Cardiac septum (tissue), 1 donor: ENCODE measurements around the gene TARBP2. TPM values are rescaled to one million over a fixed set of nuclear protein-coding genes. Genes with fewer than 3 reads are reported as not detected.

Experiments
- DNase-seq: peaks from one replicate; pipeline ENCODE4 v3.0.0-alpha.2; 2020; ENCODE audit warnings: low spot score
- intact Hi-C: fragments of 100-400 bp; cut with DNase I; formaldehyde crosslinking; loops from one replicate; pipeline ENCODE4 v1.14.0; 2022
- total RNA-seq: library from RNA; stranded (reverse); fragmentation: NEBNext Ultra II Directional; extraction: Animal tissue kit (Norgen Biotek cat#: 25700); gene quantifications from one replicate; pipeline ENCODE4 v1.2.1, GENCODE V29; 2021
- donor health status: DM: no; HTN: no; CAD: no.

Gene TARBP2
- total RNA-seq, 1 donor from 2014 or later: 11.6 TPM

DNA sequence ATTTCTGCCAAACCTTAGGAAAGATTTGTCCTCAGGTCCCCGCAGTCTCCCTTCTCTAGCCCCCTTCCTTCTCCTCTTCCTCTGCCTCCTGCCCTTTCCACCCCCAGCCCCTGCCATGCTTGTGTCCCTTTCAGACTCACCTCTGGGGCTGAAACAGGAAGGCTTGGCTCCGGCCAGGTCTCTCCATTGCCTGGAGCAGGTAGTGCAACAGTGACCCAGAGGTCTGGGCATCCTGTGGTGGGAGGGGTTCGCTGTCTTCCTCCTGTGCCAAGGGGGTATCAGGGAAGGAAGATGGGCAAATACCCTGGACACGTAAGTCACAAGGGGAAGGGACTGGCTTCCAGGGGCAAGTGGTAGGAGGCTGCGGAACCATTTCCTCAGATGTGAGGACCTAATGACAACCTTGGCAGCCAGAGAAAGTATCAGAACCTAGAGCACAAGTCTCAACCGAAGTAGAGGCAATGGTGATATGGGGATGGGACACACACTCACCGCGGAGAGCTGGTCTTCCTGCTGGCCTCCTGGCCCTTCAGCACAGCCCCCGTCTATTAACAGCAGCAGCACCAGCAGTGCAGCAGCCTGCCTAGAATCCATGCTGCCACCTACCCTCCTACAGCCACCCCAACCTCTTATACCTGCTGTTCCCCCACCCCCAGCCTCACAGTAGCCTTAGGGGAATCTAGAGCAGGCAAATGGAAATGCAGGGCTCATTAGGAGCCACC lies 6.0 kb downstream of the TARBP2 start, which contains the start of gene NPFF:
TSS of gene NPFF (minus strand) at position 604 of the 722 bp plus-strand sequence. CDS start at position 594, 10 bp downstream.
- no peak for DNase-seq
- intact Hi-C loops: no loop called here

DNA sequence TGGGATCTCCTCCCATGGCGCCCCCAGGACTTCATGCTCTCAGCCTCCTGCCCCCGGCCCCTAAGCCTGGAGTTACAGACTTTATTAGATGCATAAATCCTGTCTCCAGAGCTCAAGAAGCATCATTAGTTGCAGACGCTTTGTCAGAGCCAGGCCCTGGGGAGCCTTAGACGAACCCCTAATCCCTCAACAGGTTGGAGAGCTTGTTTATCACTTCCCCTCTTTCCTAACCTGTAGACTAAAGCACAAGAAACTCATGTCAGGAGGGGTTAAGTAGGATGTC lies 6.5 kb downstream of the TARBP2 start:
- DNase-seq: no peak
- intact Hi-C loops: no loop called here

DNA sequence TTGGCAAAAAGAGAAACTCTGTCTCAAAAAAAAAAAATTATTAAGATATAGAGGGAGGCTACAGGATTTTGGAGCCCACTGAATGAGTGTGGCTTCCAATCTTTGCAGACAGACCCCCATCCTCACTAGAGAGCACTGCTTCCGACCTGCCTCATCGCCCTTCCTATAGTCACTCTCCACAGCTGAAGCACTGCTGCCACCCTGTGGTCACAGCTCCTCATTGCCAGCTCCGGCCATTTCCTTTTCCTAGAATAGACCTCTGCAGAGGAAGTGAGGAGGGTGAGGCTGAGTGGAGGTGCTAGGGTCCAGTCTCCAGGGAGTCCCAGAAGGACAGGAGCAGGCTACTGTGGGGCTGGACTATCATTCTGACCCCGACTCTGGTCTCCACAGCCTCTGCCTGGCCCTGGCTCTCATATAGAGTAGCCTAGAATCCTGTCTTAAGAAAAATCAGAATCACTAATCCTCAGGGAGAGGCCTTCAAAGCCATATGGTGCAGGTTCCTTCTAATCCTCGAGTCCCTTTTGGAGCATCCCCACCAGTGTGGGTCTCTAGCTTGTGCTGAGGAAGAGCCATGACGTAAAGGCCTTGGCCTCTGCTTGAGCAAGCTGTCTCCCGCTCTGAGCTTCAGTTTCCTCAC lies 7.6 kb downstream of the TARBP2 start:
- DNase-seq: peak; percentile 93
- intact Hi-C loops: loop anchor here (2.0 kb wide), 1 partner anchor 156 kb away; no protein-coding TSS in a partner anchor

DNA sequence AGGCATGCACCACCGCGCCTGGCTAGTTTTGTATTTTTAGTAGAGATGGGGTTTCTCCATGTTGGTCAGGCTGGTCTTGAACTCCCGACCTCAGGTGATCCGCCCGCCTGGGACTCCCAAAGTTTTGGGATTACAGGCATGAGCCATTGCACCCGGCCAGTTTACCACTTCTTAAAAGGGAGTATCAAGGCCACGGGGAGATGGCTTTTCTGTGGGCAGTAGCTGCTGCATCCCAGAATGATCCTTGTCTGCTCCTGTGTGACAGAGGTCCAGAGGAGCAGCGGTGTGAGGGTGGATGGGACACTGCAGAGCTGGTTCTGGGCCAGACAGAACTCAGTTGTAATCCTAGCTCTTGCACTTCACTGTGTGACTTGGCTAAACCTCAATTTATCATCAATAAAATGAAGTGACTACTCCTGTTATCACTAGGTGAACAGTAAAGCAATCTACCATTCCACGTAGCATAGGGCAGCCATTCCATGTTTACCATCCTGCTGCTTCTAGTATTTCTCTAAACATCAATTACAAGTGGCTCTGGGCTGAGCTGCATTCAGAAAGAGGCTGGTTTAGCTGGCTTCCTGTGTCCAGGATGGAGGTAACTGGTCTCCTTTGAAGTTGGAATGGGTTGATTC lies 9.2 kb downstream of the TARBP2 start:
- intact Hi-C loops: no loop called here
- DNase-seq: no peak

DNA sequence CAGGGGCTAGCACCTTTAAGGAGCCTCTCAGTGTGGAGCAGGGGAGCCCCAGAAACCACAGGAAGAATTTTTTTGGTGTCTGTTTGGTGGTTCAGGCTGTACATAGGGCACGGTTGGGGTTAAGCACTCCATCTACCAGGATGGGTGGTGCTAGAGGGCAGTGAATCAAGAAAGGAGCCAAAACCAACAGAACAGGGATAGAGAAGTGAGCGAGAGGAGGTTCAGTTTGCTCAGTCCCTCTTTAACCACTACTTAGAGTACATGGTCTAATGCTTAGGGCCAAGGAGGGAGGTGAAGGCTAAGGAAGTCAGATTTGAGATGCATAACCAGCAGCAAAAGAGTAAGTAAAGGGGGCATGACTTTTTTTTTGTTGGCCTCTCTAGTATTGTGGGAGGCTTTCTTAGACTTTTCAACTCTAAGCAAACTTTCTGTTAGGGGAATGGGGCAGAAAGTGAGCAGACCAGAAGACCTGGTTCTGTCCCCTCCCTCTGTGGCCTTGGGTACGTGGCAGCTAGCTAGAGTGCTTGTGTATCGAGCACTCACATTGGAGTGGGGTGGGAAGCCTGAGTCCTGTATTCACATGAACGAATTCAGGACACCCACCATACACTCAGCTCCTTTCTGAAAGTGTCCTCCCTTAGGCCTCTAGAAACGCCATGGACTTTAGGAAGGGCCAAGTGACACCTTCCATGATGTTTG lies 12.8 kb downstream of the TARBP2 start:
- no peak for DNase-seq
- intact Hi-C loops: no loop called here

DNA sequence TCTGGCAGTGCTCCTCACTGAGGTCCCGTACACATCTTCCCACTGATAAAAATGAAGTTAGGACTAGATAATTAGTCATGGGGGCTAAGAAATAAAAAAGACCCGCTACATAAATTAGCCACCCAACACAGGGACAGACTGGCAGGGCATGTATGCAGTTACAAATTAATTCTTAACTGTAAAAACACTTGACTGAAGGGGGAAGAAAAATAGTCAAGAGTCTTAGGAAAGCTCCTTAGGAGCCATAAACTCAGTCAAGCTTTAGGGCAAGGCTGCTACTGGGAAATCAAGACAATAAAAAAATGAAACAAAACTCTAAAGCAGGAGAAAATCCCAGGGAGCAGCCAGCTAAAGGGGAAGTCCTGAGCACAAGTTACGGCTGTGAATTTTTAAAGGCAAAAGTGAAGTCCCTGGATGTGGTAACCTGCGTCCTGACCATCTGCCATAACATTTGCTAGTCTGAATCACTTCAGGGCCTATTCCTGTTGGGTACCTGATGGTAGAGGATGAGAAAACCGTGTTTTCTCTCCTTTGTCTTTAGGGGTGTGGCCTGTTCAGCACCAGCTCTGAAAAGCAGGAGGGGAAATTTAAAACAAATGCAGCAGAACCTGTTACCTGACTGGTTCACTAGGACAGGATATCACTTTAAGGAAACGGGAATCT lies 13.7 kb downstream of the TARBP2 start:
- intact Hi-C loops: no loop called here
- no peak for DNase-seq

DNA sequence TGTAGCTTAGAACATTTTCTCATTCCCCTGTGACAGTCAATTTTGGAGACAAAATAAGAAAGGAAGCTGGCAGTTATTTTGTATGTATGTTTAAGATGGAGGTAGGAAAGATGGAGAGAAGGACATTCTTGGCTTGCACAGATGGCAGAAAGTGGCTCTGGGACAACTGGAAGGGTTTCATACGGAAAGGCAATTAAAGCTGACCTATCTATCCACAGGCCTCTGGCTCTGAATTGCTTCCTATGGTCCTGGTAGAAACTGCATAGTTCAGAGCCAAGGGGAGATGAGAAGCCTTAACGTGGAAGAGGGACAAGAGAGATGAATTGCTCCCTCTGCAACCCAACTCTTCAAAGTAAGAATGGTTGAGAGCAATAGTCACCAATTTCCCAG lies 14.2 kb downstream of the TARBP2 start:
- DNase-seq: no peak
- intact Hi-C loops: no loop called here

DNA sequence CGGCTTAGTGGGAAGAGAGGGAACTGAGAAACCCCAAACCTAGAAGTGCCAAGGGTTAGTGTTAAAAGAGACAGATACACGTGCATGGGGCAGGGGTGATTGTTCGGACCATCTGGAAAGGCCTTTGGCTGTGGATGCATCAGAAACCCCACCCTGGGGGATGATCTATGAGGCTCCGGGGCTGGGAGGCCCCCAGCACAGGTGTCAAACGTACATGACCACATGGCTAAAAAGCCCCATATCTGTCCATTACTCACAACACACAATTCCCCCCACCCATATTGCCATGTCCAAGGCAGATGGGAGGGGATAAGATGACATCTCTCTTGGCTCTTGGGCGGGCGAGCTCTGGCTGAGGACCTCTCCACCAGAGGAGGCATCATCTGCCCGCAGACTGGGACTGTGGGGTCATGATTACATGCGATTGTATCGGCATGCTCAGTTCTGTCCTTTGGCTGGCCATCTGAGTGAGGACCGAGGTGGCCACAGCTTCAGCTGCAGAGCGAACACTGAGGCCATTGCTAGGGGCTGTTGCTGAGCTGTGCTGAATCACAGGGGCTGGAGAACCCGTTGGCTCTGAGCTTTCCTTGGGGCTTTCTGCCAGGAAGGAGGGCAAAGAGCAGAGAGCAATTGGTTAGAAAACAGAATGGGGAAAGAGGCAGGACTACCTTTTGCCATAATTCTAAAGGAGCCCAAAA lies 15.8 kb downstream of the TARBP2 start:
- no peak for DNase-seq
- intact Hi-C loops: no loop called here

DNA sequence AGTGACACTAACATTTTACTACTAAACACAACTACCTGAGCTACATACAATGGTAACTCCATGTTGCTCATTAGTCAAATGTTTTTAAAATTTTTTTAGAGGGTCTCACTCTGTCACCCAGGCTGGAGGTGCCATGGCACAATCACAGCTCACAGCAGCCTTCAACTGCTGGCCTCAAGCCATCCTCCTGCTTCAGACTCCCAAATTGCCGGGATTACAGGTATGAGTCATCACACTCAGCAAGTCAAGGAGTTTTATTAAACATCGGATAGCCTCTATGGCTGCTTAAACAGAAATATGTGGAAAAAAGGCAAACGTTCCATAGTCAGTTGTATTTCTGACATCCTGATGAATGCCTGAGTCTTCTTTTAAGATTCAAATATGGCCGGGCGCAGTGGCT lies 17.3 kb downstream of the TARBP2 start:
- intact Hi-C loops: no loop called here
- DNase-seq: no peak

DNA sequence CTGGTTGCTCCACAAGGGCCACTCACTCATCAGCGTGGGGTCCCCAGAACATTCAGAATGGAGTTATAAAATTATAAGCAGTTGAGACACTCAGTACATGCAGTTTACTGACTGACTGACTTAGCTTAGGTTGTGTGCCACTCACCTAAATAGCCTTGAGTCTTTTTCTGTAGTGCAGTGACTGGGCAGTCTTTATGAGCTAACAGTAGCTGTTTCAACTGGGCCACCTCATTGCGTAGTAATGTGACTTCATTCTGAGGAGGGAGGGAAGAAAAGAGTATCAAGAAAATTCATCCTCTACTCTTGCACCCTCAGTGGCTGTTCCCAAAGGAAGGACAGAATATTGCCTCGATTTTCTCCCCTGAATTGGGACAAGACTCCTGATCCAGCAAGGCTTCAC lies 22.0 kb downstream of the TARBP2 start:
- intact Hi-C loops: no loop called here
- DNase-seq: no peak

DNA sequence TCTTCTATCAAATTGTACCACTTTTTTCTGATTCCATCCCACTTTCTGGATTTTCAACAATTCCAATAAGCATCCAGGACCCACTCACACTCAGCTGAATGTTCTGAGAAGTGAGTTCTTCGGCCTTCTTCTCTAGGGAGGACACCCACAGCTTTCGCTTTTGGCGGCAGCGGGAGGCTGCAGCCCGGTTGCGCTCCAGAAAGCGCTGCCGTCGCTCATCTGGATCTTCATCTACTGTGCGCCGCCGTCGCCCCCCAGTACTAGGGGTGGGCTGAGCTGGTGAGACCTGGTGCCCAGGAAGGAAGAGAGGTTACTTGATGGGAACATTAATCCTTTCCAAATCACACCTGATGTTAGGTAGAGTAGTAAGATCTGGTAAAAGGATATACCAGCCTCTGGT lies 23.4 kb downstream of the TARBP2 start:
- intact Hi-C loops: no loop called here
- DNase-seq: no peak

DNA sequence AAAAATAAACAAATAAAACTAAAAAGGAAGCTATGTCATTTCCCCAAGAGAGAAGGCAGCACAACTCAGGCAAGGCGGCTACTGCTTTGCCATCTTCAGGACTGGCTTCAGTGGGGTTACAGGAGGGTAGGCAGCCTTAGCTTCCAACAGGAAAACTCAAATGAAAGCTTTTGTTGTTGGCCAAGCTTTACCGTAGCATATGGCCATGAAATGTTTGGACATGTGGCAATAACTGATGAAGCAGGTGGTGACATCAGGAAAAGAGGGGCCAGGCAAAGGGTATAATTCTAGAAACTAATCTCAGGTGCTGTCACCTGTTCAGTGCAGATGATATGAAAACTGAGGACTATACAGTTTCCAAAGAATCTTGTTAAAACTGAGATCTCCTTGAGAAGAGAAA lies 29.0 kb downstream of the TARBP2 start:
- intact Hi-C loops: no loop called here
- no peak for DNase-seq

DNA sequence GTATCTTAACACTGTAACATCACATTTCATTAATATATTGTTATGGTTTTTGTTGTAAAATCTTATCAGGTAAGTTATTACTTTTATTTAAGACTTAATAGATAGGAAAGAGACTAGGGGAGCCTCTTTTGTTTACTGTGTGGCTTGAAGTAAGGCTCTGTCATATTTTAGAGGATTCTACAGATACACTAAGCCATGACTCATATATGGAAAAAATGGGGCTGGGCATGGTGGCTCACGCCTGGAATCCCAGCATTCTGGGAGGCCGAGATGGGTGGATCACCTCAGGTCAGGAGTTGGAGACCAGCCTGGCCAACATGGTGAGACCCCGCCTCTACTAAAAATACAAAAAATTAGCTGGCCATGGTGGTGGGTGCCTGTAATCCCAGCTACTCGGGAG lies 29.8 kb downstream of the TARBP2 start:
- DNase-seq: no peak
- intact Hi-C loops: no loop called here

DNA sequence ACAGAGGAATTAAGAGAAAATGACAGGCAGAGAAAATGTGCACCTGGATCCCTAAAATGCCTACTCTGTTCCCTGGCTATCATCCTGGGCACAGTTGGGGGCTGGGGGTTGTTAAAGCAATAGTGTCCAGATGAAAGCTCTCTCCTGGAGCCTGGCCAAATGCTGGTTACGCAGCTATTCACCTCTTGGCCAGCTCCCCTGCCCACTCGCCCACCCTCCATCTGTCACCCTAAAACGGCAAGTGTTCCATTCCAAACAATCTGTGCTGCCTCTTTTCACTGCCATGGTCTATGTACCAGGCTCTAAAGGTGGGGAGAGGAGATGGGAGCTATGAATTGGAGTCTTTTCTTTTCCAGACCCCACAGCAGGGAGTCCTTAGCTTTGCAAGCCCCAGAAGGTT lies 30.9 kb downstream of the TARBP2 start:
- no peak for DNase-seq
- intact Hi-C loops: no loop called here

DNA sequence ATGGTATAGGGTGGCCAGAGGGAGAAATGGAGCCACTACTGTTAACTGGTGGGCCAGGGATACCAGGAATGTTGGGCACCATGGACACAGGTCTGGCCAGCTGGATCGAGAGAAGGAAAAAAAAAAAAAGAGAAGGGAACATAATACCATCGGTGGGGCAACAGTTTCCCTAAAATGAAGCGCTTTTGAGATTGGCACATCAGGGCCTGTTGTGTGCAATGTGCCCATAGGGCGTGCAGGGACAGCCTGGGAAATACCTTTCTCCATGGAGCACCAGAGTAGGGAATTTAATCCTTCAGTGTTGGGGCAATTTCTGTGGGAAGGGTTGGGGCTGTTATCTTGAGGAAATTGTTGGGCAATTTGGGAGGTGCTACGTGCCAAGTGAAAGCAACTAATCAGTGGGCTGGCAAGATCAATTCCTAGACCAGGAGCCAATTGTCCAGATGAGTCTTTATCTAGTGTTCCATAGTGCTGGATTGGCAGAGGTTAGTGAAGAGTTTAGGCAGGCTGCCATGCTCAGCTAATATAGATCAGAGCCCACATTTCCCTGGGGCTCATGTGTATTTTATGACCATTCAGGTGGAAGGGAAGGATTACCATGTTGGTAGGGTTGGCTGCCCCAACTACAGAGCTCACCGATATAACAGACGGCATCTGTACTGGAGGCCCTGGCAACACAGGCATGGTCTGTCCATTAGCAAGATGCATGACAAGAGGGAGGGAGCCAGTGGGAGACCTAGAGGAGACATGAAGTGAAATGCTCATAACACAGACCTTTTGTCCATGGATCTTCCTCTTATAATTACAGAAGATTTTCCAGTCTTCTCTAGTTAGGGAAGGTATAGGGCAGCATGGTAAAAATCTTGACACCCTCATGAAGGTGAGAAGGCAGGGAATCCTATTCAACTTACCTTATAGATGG lies 31.7 kb downstream of the TARBP2 start:
- no peak for DNase-seq
- intact Hi-C loops: no loop called here

DNA sequence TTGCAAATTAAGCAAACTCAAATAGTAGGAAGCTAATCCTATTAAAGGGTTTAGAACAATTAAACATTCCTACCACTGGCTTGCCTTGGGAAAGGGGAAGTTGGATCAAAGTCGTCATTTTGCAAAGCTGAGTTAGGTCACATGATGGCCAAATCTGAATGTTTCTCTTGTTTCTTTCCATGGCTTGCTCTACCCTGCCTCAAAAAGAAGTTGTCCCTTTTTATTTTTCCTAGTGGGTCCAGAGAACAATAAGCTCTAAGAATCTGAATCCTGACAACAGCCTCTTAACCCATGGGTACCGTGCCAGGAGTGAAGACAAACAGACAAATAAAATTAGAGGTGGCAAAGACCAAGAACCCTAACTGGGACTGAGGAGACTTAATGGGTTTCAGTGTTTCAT lies 32.4 kb downstream of the TARBP2 start:
- intact Hi-C loops: no loop called here
- no peak for DNase-seq

DNA sequence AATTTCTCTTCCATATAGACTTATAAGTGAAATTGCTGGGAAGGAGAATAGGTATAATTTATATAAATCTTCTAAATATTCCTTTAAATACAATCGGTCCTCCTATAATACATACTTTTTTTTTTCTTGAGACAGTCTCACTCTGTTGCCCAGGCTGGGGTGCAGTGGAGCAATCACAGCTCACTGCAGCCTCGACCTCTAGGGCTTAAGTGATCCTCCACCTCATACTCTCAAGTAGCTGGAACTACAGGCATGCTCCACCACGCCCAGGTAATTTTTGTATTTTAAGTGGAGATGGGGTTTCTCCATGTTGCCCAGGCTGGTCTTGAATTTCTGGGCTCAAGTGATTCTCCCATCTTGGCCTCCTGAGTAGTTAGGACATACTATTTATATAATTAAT lies 35.9 kb downstream of the TARBP2 start:
- no peak for DNase-seq
- intact Hi-C loops: no loop called here

DNA sequence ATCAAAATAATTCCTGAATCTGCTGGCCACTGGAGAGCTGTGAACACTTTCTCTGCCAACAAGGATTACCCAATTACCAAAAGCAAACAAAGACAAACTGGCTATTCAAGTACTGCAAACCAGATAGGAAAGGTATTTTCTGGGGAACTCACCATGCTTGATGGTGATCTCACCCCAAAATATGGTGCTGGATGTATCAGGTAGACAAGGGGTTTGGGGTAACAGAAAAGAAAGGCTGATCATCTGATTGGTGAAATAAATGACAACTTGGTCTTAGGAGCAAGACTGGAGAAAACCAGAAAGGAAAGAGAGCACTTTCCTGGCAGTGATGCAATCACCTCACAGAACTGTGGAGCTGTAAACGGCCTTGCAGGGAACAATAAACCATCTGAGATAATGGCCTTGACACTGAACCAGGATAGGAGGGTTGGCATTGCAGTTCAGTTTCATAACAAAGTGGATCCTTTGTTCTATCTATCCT lies 37.2 kb downstream of the TARBP2 start:
- DNase-seq: no peak
- intact Hi-C loops: no loop called here
